GM19099 (cell line): ENCODE measurements around the gene MRAP.

ENCODE experiments used
- POLR2A ChIP-seq: IDR thresholded peaks from 3 replicates; pipeline ENCODE4 v1.6.1; 2011; ENCODE audit warnings: low read depth; ENCODE audit not compliant: insufficient read length; ENCODE audit errors: extremely low read depth

The MRAP gene

DNA sequence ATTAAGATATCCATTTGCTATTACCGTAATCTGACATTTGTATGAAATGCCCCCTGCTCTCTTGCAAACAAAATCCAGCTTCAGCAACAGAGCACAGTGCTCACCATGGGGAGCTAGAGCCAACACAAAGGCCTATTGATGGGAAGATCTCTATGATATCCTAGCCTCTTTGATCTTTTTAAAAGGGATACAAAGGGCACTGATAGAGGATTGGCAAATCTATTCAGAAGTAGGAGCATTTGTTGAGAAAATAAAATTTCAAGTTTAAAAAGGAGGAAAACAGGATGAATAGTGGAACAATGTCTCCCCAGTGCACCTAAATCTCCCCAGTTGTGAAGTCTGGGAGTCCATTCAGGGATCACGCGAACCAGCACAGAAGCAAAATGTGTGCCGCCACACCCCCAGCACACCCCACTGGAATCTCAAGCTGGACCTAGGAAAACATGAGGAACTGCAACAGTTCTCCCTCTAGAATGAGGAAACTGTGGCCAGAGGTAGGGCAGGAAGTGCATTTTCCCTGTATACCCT lies 32.2 kb downstream of the MRAP start:
- TF ChIP-seq POLR2A = no peak

DNA sequence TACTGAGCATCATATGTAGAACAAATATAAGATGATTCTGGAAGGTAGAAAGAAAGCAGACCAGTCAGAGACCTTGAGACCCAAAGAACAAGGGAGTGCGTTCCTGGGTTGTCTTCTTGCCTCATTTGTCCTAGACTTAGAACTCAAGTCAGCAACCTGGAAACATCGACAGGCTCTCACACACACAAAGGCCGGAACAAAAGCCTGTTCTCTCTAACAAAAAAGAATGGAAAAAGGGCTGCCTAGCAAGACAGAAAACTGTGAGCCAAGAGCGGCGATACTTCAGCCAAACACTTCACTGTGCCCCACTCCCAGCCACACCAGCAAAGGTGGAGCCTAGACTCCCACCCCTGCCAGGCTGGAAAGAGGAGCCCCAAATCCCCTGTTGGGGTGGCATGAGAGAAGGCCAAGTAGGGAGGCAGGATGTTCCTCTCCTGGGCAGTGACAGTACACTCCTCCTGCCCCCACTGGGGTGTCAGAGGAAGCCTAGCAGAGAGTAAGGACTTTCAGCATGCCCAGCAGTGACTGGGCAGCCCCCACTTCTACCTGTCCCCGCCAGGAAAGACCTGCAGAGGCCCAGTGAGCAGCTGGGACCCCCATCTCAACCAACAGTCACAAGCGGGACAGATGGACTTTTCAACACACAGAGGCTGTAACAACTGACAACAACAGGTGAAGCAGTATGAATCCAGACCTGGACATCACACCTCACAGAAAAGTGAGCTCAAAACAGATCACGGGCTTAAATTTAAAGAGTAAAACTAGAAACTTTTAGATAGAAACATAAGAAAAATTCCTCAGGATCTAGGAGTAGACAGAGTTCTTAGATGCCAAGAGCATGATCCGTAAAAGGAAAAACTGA lies 33.0 kb downstream of the MRAP start:
- no peak for TF ChIP-seq POLR2A

DNA sequence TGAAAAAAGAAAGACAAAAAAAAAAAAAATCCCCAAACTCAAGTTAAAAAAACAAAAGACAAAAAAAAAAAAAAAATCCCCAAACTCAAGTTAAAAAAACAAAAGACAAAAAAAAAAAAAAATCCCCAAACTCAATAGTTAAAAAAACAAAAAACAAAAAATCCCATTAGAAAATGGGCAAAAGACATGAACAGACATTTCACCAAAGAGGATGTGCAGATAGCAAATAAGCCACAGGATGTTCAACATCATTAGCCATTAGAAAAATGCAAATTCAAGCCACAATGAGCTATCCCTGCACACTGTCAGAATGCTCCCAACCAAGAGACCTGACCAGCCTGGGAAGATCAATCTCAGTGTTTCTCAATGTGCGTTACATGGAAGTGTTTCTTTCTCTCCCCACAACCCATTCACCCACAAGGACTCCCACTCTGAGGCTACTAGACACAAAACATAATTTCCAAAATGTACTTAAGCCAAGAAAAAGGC lies 33.9 kb downstream of the MRAP start:
- no peak for TF ChIP-seq POLR2A

DNA sequence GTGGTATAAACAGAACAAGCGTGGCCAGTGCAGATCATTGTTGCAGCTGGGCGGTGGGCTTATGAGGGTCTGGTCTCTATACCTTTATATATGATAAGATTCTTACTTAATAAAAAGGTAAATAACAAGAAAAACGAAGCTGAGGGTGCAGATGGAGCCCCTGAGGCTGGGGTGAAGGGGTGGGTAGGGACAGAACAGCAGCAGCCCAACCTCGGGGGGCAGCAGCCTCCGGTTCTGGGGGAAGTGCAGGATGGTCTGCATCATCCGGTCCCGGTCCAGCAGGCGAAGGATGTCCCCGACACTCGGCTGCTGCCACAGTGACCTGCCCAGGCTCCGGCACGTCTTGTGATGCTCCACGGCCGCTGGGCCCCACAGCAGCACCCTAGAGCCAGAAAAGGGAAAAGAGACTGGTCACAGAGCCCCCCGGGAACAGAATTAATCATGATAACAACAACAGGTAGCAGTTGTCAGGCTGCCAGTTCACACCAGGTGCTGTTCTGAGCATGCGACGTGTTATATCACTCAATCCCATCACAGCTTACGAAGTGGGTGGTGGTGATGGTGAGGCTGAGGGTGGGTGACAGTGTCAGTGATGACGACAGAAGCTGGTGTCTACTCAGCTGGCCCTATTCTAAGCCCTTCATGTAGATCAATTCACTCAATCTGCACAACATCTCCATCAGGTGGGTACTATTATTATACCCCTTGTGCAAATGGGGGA lies 35.5 kb downstream of the MRAP start:
- no peak for TF ChIP-seq POLR2A

DNA sequence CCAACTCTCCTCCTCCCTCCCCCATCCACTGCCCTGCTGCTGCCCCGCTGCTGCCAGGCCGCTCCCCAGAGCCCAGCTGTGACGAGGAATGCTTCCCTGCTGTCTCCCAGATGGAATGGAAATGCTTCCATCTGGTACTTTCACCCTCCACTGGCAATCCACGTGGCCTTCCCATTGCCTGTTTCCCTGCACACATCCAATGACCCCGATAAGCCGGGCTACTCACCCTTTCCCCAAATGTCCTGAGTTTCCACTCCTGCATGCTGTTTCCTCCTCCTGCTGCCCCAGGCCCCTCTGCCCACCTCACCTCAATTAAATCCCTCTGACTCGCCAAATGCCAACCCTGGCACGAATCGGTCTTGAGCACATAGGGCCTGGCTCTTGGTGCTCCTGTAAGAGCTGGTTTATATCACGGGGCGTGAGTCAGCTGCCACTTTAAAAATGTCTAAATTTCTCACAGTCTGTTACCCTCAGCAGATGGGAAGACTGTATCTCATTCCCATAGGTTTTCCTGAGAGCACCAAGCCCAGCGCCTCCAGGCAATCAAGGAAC lies 36.4 kb downstream of the MRAP start:
- TF ChIP-seq POLR2A = no peak

DNA sequence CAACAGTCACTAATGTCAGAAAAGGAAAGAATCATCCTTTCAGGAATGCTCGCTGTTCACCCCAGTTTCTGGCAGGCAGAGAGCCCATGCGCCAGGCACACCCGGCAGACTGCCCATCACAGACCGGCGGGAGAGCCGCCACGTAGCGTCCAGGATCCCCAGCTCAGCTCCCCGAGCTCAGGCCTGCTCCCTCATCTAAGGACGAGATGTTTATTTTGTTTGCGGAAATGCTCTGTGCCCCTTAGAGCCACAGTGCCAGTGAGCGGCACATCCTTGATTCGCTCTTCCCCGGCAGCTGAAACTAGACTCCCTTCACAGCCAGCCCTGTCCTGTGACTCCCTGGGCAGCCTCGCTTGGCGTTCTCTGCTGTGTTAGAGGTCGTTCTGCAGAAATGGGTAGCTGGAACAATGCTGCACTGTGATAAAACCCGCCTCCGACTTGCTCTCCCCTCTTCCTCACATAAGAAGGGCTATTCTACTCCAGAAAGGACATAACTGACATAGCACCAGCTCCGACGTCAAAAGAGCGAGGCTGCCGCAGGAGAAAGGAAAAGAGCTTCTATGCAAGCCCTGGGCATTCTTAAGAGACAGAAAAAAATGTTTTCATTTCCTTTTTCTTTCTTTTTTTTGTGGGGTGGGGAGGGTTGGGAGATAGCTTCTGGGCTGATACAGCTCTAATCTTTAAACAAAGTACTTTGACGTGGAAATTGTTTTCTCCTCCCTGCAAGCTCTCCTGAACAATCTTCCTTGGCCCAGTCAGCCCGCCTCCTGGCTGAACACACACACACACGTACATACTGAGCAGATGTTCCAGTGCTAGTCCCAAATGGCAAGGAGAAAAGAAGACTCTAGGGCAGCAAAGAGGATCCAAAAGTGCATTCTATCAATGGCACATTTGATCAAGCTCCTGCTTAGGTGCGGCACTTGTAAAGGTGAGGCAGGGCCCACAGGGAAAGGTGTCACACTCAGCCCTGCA lies 37.2 kb downstream of the MRAP start:
- no peak for TF ChIP-seq POLR2A

DNA sequence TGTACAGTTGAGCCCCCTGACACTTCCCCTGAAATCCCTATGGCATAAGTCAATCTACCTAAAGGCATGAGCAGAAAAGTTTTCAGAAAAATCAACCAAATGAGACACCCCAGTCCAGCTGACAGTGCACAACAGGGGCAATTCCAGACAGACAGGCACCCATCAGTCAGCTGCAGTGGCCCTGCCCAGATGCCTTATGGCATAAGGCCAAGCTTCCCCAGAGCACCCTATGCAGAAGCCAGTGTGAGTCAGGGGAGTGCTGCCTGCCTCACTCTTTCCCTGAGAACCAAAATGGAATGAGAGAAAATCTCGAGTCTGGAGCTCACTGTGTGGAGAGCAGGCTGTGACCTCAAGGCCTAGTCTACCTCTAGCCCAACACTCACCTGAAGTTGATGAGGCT lies 38.1 kb downstream of the MRAP start:
- TF ChIP-seq POLR2A = no peak

DNA sequence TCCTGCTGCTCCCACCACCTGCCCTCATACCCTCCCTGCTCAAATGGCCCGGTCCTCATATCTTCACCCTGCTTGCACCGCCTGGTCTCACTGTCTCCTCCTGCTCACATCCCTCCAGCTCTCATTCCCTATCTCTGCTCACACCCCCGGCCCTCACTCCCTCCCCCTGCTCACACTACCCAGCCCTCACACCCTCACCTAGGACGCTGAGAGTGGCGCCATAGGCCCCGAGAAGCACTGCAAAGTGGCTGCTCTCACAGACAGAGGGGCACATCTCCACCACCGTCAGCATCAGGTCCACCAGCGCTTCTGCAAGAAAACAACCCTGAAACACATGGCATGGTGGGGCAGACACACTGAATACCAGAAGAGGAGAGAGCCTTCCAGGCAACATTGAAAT lies 38.6 kb downstream of the MRAP start:
- no peak for TF ChIP-seq POLR2A

DNA sequence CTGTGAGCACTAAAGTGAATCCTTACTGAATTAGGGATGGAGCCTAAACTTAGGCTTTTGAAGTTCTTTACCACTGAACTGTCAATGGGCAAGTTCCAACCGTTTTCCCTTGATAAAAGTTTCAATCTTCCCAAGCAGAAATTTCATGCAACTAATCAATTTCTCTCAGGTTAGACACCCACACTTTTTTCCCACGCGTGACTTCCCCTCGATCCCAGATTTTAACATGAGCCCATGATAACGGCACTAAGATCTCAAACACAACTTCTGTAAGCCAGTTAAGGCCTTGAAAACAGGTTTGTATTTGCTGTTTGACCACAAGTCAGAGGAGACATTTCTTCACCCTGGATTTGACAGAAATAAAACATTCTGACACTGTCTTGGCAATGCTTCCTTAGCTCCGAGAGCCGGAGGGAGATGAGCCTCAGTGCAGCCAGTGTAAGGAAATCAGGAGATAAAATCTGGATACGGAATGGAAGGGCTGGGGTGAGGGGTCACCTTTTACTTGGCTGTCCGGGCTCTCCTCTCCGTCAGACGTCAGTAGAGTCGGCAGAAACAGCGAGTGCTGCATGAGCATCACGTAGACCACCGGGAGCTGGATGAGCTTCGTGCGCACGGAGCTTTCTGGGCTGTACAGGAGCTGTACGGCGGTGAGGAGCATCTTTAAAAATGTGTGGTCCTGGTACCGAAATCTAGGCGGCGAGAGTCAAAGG lies 39.7 kb downstream of the MRAP start:
- no peak for TF ChIP-seq POLR2A

DNA sequence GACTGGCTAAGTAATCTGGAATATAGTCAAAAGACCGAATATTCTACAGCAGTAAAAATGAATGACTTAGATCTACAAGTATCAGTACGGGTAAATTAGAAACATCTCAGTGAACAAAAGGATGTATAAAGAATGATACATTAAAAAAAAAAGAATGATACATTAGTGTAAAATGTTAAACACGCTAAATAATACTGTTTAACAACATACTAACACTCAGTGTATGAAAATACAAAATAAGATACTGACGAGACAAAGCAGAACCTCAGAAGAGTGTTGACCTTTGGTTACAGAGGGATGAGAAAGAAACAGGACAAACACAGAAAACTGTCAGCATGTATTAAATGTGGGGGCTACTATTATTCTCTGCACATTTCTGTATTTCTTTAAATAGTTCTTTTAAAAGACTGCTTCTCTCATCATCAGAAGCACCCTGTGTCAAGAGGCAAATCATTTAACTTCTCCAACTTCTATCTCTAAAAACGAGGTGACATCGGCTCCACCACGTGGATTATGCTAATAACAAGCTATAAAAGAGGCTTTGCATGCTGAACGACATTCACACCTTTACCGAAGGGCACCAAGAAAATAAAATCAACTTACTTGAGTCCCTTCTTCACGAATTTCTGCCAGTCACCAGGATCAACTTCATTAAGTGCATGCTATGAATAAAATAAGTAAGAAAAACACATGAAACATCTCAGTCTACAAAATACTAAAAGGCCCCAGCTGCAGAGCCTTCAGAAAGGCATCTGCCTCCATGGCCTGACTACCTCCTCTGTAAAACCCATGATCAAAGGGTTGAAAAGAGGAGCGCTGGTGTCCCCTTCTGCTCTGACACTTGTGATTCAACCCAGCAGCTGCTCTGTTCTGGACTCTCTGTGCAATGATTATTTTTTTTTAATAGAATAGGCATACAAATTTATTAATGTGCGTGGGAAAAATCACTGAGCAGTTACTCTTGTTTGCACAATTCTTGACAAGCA lies 42.5 kb downstream of the MRAP start:
- TF ChIP-seq POLR2A = no peak

DNA sequence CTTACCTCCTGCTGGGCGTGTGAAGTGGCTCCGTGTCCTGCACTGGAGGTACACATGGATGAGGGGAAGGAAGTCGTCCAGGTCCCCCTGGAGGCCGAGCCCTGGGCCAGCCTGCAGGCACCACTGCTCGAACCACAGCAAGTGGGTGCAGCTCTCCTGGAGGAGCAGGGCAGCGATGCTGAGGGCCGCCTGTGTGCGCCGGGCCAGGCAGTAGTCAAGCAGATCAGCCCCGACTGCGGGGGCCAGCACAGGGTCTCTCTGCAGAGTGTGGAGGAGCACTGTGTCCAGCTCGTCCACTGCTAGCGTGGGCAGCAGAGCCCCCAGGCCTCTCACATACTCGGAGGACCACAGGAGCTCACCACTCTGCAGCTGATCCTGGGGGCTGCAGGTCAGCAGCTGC lies 48.3 kb downstream of the MRAP start:
- TF ChIP-seq POLR2A = no peak

DNA sequence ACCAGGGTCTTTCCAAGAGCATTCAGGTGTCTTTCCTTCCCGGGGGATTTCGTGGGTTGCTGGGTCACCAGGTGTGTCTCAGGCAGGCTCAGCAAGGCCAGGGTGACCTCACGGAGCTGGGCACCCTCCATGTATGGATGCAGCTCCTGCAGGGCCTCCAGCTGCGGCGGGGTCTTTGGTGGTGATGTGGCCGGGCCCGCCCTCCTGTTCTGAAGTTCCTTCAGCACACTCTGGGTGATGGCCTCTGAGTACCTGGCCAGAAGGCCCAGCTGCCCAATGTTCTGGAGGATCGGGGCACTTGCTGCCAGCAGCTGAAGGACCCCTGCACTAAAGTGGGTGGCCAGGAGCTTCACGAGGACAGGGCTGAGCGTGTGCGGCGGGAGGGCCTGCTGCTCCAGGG lies 48.7 kb downstream of the MRAP start:
- TF ChIP-seq POLR2A = no peak

DNA sequence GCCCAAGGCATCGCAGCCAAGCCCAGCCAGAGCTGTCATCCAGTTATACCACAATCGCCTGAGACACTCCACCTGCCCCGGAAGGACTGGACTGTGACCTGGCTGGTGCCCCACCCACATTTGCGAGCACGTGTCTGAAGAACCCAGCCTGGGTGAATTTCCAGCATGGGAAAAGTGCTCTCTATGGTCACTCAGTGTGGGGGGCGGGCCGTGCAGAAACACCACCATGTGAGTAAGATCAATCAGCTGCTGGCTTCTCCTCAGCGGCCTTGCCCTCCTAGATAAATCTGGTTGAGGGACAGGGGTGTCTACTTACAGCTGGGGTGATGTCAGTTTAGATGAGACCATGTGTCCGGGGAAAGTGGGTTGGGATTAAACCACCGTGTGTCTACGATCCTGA lies 49.3 kb downstream of the MRAP start:
- TF ChIP-seq POLR2A = no peak
